GM23338 (cell line): ENCODE results near the gene SORD. TPM values are rescaled to one million over a fixed set of nuclear protein-coding genes. Genes with fewer than 3 reads are reported as not detected.
"Not testable (repeated sequence)": the region's sequence is repeated elsewhere in the genome, so short reads cannot be mapped to it uniquely, and the experiment has no call there.

Experiments used
- ATAC-seq: fragments of 200-7000 bp; cut with Tn5 transposase; 3 replicates; pipeline ENCODE4 v1.9.1; 2020
- DNase-seq: peaks from one replicate; pipeline ENCODE4 v3.0.0-alpha.2; 2015; ENCODE audit warnings: low spot score
- H2AFZ ChIP-seq: fragments of 200-600 bp; sonication (generic); 2 replicates; pipeline ENCODE4 v1.8.0; 2016; ENCODE audit warnings: antibody characterized with exemption, mild to moderate bottlenecking, moderate library complexity
- H3F3A ChIP-seq: fragments of 200-600 bp; sonication (generic); replicated peaks from 2 replicates; pipeline ENCODE4 v1.8.0; 2017; ENCODE audit warnings: antibody characterized with exemption, mixed run types, low read depth
- H3K27ac ChIP-seq: fragments of 200-600 bp; sonication (generic); 2 replicates; pipeline ENCODE4 v1.6.1; 2016; ENCODE audit warnings: low read depth
- H3K27me3 ChIP-seq: fragments of 200-600 bp; sonication (generic); 2 replicates; pipeline ENCODE4 v1.8.0; 2016; ENCODE audit warnings: mild to moderate bottlenecking, mixed run types, moderate library complexity; ENCODE audit not compliant: insufficient read depth
- H3K36me3 ChIP-seq: fragments of 200-600 bp; sonication (generic); 2 replicates; pipeline ENCODE4 v1.8.0; 2016; ENCODE audit warnings: mild to moderate bottlenecking; ENCODE audit not compliant: insufficient read depth
- H3K4me1 ChIP-seq: fragments of 200-600 bp; sonication (generic); 2 replicates; pipeline ENCODE4 v1.8.0; 2016; ENCODE audit warnings: mild to moderate bottlenecking, moderate library complexity; ENCODE audit not compliant: insufficient read depth
- H3K4me2 ChIP-seq: fragments of 200-600 bp; sonication (generic); 2 replicates; pipeline ENCODE4 v1.7.1; 2017; ENCODE audit warnings: mixed run types
- H3K4me3 ChIP-seq: fragments of 200-600 bp; sonication (generic); 2 replicates; pipeline ENCODE4 v1.6.1; 2016; ENCODE audit warnings: mixed run types
- H3K79me2 ChIP-seq: fragments of 200-600 bp; sonication (generic); replicated peaks from 2 replicates; pipeline ENCODE4 v1.8.0; 2017; ENCODE audit warnings: mild to moderate bottlenecking; ENCODE audit not compliant: insufficient read depth
- H3K9me2 ChIP-seq: fragments of 200-600 bp; sonication (generic); 2 replicates; pipeline ENCODE4 v1.8.0; 2017; ENCODE audit not compliant: insufficient read depth
- H4K20me1 ChIP-seq: fragments of 200-600 bp; sonication (generic); replicated peaks from 2 replicates; pipeline ENCODE4 v1.8.0; 2017; ENCODE audit warnings: mild to moderate bottlenecking; ENCODE audit not compliant: insufficient read depth
- H3K27ac Mint-ChIP-seq: 2 replicates; pipeline ENCODE4 v1.8.0; 2020; ENCODE audit warnings: inconsistent platforms, mild to moderate bottlenecking, moderate library complexity, mixed read lengths
- H3K27me3 Mint-ChIP-seq: 3 replicates; pipeline ENCODE4 v1.8.0; 2022; ENCODE audit warnings: low read depth, mild to moderate bottlenecking, moderate library complexity, mixed read lengths, inconsistent platforms; ENCODE audit not compliant: insufficient read depth, poor library complexity
- H3K36me3 Mint-ChIP-seq: 3 replicates; pipeline ENCODE4 v1.8.0; 2021; ENCODE audit warnings: low read depth, mild to moderate bottlenecking, inconsistent platforms, moderate library complexity, mixed read lengths
- H3K4me1 Mint-ChIP-seq: 3 replicates; pipeline ENCODE4 v1.8.0; 2020; ENCODE audit warnings: mild to moderate bottlenecking, inconsistent platforms, mixed read lengths
- H3K4me3 Mint-ChIP-seq: 3 replicates; pipeline ENCODE4 v1.8.0; 2021; ENCODE audit warnings: moderate library complexity, mild to moderate bottlenecking, inconsistent platforms, mixed read lengths
- H3K9me3 Mint-ChIP-seq: 3 replicates; pipeline ENCODE4 v1.8.0; 2020; ENCODE audit warnings: moderate library complexity, mild to moderate bottlenecking, inconsistent platforms, mixed read lengths
- polyA plus RNA-seq: library from polyadenylated mRNA; unstranded; fragments of >200 nt; fragmentation: Nextera tagmentation; extraction: Ambion mirVana; gene quantifications from 2 replicates; pipeline ENCODE4 v1.2.1, GENCODE V29; 2016
- total RNA-seq: library from RNA; depleted of rRNA; stranded (reverse); fragments of >200 nt; shearing (Covaris generic); gene quantifications from 2 replicates; pipeline ENCODE4 v1.2.3, GENCODE V29; 2014

SORD gene
- total and polyA plus RNA-seq, 2 experiments from 2014 or later, result 12.5 to 55.0 TPM

GRCh38 chr15:45041538-45041937 is 18.5 kb downstream of the SORD start:
- not testable (repeated sequence) for H3K9me2 ChIP-seq, H3K27me3 ChIP-seq, H3K4me2 ChIP-seq

GRCh38 chr15:45042859-45043258 is 19.9 kb downstream of the SORD start:
- not testable (repeated sequence) for H3K27me3 Mint-ChIP-seq, DNase-seq, H3K9me3 Mint-ChIP-seq, H3K4me3 ChIP-seq, H3K4me1 ChIP-seq, H2AFZ ChIP-seq, H3K27ac Mint-ChIP-seq, H3K4me1 Mint-ChIP-seq, ATAC-seq, H3F3A ChIP-seq, H3K4me3 Mint-ChIP-seq, H3K27ac ChIP-seq, H3K9me2 ChIP-seq, H3K36me3 ChIP-seq, H3K27me3 ChIP-seq, H3K79me2 ChIP-seq, H3K4me2 ChIP-seq, H4K20me1 ChIP-seq
- H3K36me3 Mint-ChIP-seq, result peaks cover 31% of the 10 kb centered on the region

More at GRCh38 chr15:45041538-45041937, 18.5 kb downstream of the SORD start:
- H3K36me3 Mint-ChIP-seq, result peaks cover 18% of the 10 kb centered on the region; the same call in 2 of the 3 replicates
- H3K9me3 Mint-ChIP-seq, H4K20me1 ChIP-seq, H3K36me3 ChIP-seq, H3K4me1 ChIP-seq, H3K4me3 ChIP-seq, H3K79me2 ChIP-seq, DNase-seq, H3K27ac ChIP-seq, H3K27ac Mint-ChIP-seq, H3K4me3 Mint-ChIP-seq, H3F3A ChIP-seq, ATAC-seq, H2AFZ ChIP-seq, H3K4me1 Mint-ChIP-seq, H3K27me3 Mint-ChIP-seq: not testable (repeated sequence)

- not testable (repeated sequence) for ATAC-seq
- peaks cover 18% of the 10 kb centered on the region for H3K9me3 Mint-ChIP-seq
Observed at GRCh38 chr15:45044270-45044669, 21.3 kb downstream of the SORD start.

GRCh38 chr15:45048449-45048793 is 25.4 kb downstream of the SORD start:
- peaks cover 23% of the 10 kb centered on the region for H3K36me3 ChIP-seq
- not testable (repeated sequence) for ATAC-seq, H3K4me3 ChIP-seq, H3K9me2 ChIP-seq, H2AFZ ChIP-seq, H3K27me3 Mint-ChIP-seq, H3K79me2 ChIP-seq, H3K4me3 Mint-ChIP-seq, H3K4me2 ChIP-seq, H3K27ac Mint-ChIP-seq, H3K27me3 ChIP-seq, DNase-seq, H3K4me1 ChIP-seq, H4K20me1 ChIP-seq, H3K27ac ChIP-seq, H3K4me1 Mint-ChIP-seq, H3F3A ChIP-seq
- Mint-ChIP-seq H3K36me3 (peaks cover 82% of the 10 kb centered on the region), H3K9me3 (peaks cover 57% of the 10 kb centered on the region)

More at GRCh38 chr15:45044270-45044669, 21.3 kb downstream of the SORD start:
- H3K27me3 ChIP-seq, H3K4me2 ChIP-seq, H3K4me1 ChIP-seq, DNase-seq, H2AFZ ChIP-seq, H3K4me3 Mint-ChIP-seq, H3K36me3 ChIP-seq, H4K20me1 ChIP-seq, H3K4me3 ChIP-seq, H3F3A ChIP-seq, H3K27ac ChIP-seq, H3K79me2 ChIP-seq, H3K4me1 Mint-ChIP-seq, H3K27me3 Mint-ChIP-seq, H3K9me2 ChIP-seq, H3K27ac Mint-ChIP-seq: not testable (repeated sequence)
- H3K36me3 Mint-ChIP-seq, result peaks cover 45% of the 10 kb centered on the region
